T-helper 1 cell treated with Interleukin-12 subunit alpha and Interleukin-12 subunit beta and Interleukin-4 antibody, amounts not matched to agents 30 ng/mL and 1 ng/mL, for 36 hours (primary cell): ENCODE data around the gene COX14. TPM values are rescaled to one million over a fixed set of nuclear protein-coding genes. Genes with fewer than 3 reads are reported as not detected.
"Not testable (repeated sequence)": the region's sequence is repeated elsewhere in the genome, so short reads cannot be mapped to it uniquely, and the experiment has no call there.

ENCODE experiments used
- intact Hi-C: fragments of 100-400 bp; cut with micrococcal nuclease; formaldehyde crosslinking; loops from one replicate; pipeline ENCODE4 v1.15.1; 2024
- total RNA-seq: library from RNA; stranded (reverse); gene quantifications from 2 replicates; pipeline ENCODE4 v1.2.3, GENCODE V29; 2022

The COX14 gene
- total RNA-seq, 1 donor from 2014 or later: 47.0 TPM

- intact Hi-C loops: no loop called here
These were observed 39.1 kb downstream of the COX14 start for GRCh38 chr12:50151047-50151687.

- intact Hi-C loops: not testable (repeated sequence)
These were observed 42.9 kb downstream of the COX14 start for GRCh38 chr12:50154947-50155346.

GRCh38 chr12:50156641-50157040 lies 44.6 kb downstream of the COX14 start:
- intact Hi-C loops: no loop called here

- intact Hi-C loops: no loop called here
These were observed 45.2 kb downstream of the COX14 start for GRCh38 chr12:50157259-50157658.

GRCh38 chr12:50160643-50161042 lies 48.6 kb downstream of the COX14 start:
- intact Hi-C loops: no loop called here

GRCh38 chr12:50162230-50162629 lies 50.2 kb downstream of the COX14 start:
- intact Hi-C loops: no loop called here

GRCh38 chr12:50164963-50165362 lies 52.9 kb downstream of the COX14 start:
- intact Hi-C loops: loop anchor here (5.0 kb wide), 1 partner anchor 978 kb away; the partner anchor contains the start of gene TUBA1A

- intact Hi-C loops: loop anchor here (1.0 to 5.0 kb wide), 12 partner anchors 9 to 979 kb away; partner anchors contain the start of genes COX14, LARP4, LIMA1 and RACGAP1
These were observed 54.7 kb downstream of the COX14 start for GRCh38 chr12:50166799-50167048.

- intact Hi-C loops: loop anchor here (1.0 to 5.0 kb wide), 12 partner anchors 8 to 980 kb away; partner anchors contain the start of genes COX14, LARP4, LIMA1 and RACGAP1
These were observed 55.2 kb downstream of the COX14 start, which contains the start of gene CERS5 for GRCh38 chr12:50167049-50167828. CERS5 (minus strand) TSS chr12:50167369; CDS start chr12:50167297, 72 bp downstream.

Other genes with a start within 250 kb of the COX14 start
- 0.83 and 0.88 TPM in 2 replicates for gene FAIM2, start 208.3 kb upstream of the COX14 start, total RNA-seq
- not detected in 2 replicates for gene AQP2, start 161.5 kb upstream of the COX14 start, total RNA-seq
- gene AQP5, start 150.4 kb upstream of the COX14 start, total RNA-seq: not detected in 2 replicates
- gene AQP6, start 139.3 kb upstream of the COX14 start, total RNA-seq: not detected in 2 replicates
- 112 TPM in 2 replicates for gene RACGAP1, start 86.7 kb upstream of the COX14 start, total RNA-seq
- gene ASIC1, start 54.6 kb upstream of the COX14 start, total RNA-seq: 4.6 TPM in 2 replicates
- 69.9 and 72.5 TPM in 2 replicates for gene SMARCD1, start 26.9 kb upstream of the COX14 start, total RNA-seq
- 0.54 and 0.95 TPM in 2 replicates for gene GPD1, start 8.2 kb upstream of the COX14 start, total RNA-seq
- gene CERS5, start 55.1 kb downstream of the COX14 start, total RNA-seq: 56.3 and 65.7 TPM in 2 replicates
- gene LIMA1, start 171.3 kb downstream of the COX14 start, total RNA-seq: 31.2 and 31.9 TPM in 2 replicates